UCSD-AML1 (cell line): Measurements from ENCODE around the gene PHLDA3.
"Not testable (repeated sequence)": the region's sequence is repeated elsewhere in the genome, so short reads cannot be mapped to it uniquely, and the experiment has no call there.

Source experiments
- DNase-seq: peaks from one replicate; lab custom pipeline; 2025; ENCODE audit not compliant: unreplicated experiment; lab: John Stamatoyannopoulos, UW

Gene PHLDA3

GRCh38 chr1:201504179-201504631 lies 35.2 kb upstream of the PHLDA3 start:
- DNase-seq = no peak

- no peak for DNase-seq
Observed at GRCh38 chr1:201503397-201504176, 34.6 kb upstream of the PHLDA3 start.

GRCh38 chr1:201502511-201502857 lies 33.5 kb upstream of the PHLDA3 start:
- no peak for DNase-seq

- no peak for DNase-seq
Observed at GRCh38 chr1:201501812-201502510, 33.0 kb upstream of the PHLDA3 start.

DNA sequence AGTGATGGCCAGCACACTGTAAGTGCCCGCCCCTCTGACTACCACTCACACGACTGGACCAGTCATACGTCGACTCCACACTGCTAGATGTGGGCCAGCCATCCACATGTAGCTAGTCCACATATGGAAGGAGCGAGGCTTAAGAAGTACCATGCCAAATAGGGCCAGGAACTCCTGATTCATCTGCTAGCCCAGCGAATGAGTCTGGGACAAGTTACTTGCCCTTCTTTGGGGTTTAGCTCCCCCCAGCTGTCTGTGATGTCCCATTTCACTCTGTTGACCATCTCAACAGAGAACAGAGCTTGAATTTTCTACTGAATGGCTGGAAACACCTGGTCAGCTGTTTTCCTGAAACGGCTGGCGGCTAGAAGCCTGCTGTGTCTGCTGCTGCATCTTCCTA lies 32.2 kb upstream of the PHLDA3 start:
- DNase-seq = no peak

DNA sequence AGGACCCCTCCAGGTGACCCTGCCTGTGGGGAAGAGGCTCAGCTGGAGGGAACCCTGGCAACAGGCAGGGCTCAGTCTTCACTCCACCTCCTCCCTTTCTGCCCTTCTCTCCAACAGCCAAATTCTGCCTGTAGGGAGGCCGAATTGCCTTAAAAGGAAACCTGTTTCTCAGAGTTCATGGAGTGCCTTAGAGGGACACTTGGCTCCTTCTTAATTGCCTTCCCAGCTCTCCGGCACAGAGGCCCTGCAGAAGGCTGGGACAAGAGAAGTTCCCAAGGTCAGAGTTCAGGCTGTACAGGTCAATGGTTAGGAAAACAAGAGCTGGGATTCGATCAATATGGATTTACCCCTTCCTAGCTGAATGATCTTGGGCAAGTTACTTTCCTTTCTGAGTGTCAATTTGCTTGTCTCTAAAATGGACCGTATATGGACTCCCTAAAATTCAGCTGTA lies 31.7 kb upstream of the PHLDA3 start:
- DNase-seq = no peak

DNA sequence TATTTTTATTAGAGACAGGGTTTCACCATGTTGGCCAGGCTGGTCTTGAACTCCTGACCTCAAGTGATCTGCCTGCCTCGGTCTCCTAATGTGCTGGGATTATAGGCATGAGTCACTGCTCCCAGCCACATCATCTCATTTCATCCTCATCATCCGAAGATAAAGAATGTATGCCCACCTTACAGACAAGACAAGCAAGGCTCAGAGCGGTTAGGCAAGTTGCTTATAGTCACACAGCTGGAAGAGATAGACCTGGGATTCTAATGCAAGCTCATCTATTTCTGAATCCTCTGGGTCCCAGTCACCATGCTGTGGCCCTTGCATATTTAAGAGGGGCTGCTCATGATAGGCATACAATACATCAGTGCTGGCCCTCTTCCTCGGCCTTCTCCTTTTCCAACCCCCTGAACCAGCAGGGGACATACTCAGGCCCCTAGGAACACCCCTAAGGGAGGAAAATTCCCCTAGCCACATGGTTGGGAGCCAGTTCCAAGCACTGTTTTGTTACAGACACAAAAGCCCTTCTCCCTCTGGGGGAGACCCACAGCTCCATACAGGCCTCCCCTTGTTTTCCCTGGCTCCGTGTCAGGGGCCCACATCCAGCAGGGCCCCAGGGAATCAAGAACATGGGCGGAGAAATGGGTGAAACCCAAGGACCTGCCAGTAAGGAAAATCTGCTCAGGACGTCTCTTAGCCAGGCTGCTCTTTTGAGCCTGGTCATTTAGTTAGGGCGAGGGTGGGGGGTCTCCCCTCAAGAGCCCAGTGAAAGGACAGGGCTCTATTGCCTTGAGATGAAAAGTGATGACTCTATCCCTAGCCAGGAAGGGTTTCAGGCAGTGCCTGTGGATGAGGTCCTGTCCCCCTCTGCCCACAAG lies 31.0 kb upstream of the PHLDA3 start:
- DNase-seq = no peak

GRCh38 chr1:201499191-201499590 lies 30.2 kb upstream of the PHLDA3 start:
- DNase-seq = no peak

GRCh38 chr1:201498621-201499020 lies 29.6 kb upstream of the PHLDA3 start:
- DNase-seq = no peak

GRCh38 chr1:201497935-201498509 lies 29.0 kb upstream of the PHLDA3 start:
- DNase-seq = no peak

DNA sequence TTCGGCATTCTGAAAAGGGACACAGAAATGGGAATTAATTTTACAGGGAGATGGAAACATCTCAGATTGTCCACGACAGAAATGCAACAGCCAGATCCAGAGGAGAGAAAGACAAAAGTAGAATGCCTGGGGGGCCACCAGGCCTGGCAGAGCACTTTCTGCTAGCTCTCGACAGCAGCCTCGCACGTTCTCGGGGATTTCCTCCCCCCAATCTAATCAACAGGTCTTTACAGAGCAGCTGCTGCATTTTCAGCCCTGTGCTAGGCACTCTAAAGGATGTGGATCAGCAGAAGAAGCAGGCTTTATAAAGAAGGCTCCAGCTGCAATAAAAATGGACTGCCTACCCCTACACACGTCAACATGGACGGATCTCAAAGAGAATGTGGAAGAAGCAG lies 27.3 kb upstream of the PHLDA3 start:
- DNase-seq = no peak

- DNase-seq = no peak
Observed at GRCh38 chr1:201495551-201496295, 26.7 kb upstream of the PHLDA3 start.

DNA sequence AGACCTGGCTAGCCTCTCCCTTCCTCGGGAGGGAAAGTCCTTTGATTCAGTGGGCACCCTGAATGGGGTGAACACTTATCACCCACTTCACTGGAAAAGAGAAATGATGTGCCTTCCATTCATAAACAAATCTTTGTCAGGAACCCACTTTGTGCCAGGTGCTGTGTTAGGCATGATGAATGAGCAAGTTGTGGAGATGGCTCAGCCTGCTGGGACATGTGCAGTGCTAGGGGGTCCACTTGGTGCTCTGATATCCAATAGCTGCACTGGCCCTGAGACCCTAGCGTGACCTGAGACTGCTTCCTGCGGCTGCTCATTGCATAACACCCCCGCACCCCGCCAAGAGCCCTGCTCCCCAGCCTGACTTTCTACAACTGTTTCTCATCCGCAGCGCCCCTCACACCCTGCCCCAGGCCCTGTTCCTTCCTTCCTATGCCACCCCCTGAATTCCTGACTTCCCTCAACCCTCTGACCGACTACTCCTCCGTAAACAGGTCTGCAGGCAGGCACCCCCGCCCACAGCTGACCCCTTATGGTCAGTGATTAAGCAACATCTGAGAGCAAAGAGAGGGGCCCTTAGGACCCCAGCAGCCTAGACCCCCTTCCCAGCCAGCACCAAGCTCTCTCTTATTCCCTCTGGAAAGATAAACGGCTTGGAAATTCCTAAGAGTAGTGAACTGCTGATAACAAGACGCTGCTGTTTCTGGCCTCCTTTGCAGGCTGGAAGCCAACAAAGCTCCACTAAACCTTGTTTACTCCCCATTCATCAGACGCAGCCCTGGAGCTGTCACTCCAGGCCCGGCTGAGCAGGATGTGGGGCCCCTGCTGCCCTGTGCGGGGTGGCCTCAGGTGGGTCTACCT lies 25.0 kb upstream of the PHLDA3 start:
- DNase-seq = no peak

GRCh38 chr1:201493026-201493656 lies 24.2 kb upstream of the PHLDA3 start:
- DNase-seq = not testable (repeated sequence)

GRCh38 chr1:201491896-201492511 lies 23.0 kb upstream of the PHLDA3 start:
- no peak for DNase-seq

DNA sequence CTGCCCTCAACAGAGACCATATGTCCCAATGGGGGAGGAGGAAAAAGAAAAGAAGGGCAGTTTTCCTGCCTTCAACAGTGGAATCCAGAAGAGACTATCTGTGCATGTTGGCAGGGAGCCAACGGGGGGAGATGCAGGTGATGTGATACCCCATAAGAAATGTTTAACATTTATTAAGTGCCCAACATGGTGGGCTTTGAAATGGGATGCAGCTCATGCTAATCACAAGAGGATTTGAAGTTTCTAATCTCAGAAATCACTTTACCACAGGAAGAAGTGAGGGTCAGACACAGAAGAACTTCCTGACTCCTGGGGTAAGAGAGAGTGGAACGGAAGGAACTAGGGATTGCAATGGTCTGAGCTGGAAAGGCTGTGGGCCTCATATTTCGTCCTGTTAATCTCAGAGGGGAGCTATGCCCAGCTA lies 21.7 kb upstream of the PHLDA3 start:
- DNase-seq = no peak

- DNase-seq = no peak
Observed at GRCh38 chr1:201489643-201490261, 20.8 kb upstream of the PHLDA3 start.
